Panc1 (cell line): ENCODE data around the gene ROCK2. TPM values are rescaled to one million over a fixed set of nuclear protein-coding genes. Genes with fewer than 3 reads are reported as not detected.

Experiments used
- ATAC-seq: fragments of 200-7000 bp; cut with Tn5 transposase; 2 replicates; pipeline ENCODE4 v1.9.1; 2020; ENCODE audit warnings: mild to moderate bottlenecking, moderate library complexity
- BruUV-seq: library from RNA; stranded (reverse); fragments of 400-500 nt; replicated peaks from 2 replicates; lab custom pipeline; 2021; lab: Mats Ljungman, UMichigan
- CTCF ChIA-PET: fragments of 300-600 bp; sonication (Branson Sonifier 250); formaldehyde crosslinking; loops from one replicate; lab custom pipeline; 2022; ENCODE audit warnings: antibody characterized with exemption; lab: Charles Lee
- POLR2A ChIA-PET: fragments of 300-600 bp; sonication (Branson Sonifier 250); formaldehyde crosslinking; loops from one replicate; lab custom pipeline; 2022; ENCODE audit warnings: antibody characterized with exemption; lab: Charles Lee
- DNase-seq: peaks from one replicate; pipeline ENCODE4 v3.0.0-alpha.2; 2010; ENCODE audit warnings: low read depth, low spot score
- H3K27ac ChIP-seq: 2 replicates; pipeline ENCODE4 v1.5.1; 2011; ENCODE audit warnings: mild to moderate bottlenecking, low read length, inconsistent platforms
- H3K27me3 ChIP-seq: fragments of 200-500 bp; sonication (Bioruptor generic); 2 replicates; pipeline ENCODE4 v1.6.0; 2014; ENCODE audit warnings: low read length, inconsistent platforms; ENCODE audit not compliant: control insufficient read depth, insufficient read depth
- H3K36me3 ChIP-seq: fragments of 200-500 bp; sonication (Bioruptor generic); 2 replicates; pipeline ENCODE4 v1.5.1; 2014; ENCODE audit warnings: inconsistent platforms, mild to moderate bottlenecking, low read length, moderate library complexity; ENCODE audit not compliant: control insufficient read depth, insufficient read depth
- H3K4me1 ChIP-seq: 2 replicates; pipeline ENCODE4 v1.5.1; 2011; ENCODE audit warnings: inconsistent platforms, mild to moderate bottlenecking, low read length, moderate library complexity; ENCODE audit not compliant: control insufficient read depth, insufficient read depth
- H3K4me3 ChIP-seq, 2 experiments: 2 replicates each; pipeline ENCODE4 v1.5.1; 2011 to 2012; ENCODE audit warnings: low read depth in 2 of 2, low read length in 2 of 2, mild to moderate bottlenecking in 2 of 2, inconsistent platforms in 1 of 2, moderate library complexity in 1 of 2
- H3K9me3 ChIP-seq: fragments of 200-500 bp; sonication (Bioruptor generic); 2 replicates; pipeline ENCODE4 v1.5.1; 2014; ENCODE audit warnings: low read depth, mild to moderate bottlenecking, inconsistent platforms, low read length, moderate library complexity; ENCODE audit not compliant: control insufficient read depth, insufficient read depth
- CTCF ChIP-seq: fragments of 450-650 bp; IDR thresholded peaks from 2 replicates; pipeline ENCODE4 v1.5.1; 2017; ENCODE audit warnings: mild to moderate bottlenecking
- POLR2AphosphoS5 ChIP-seq: IDR thresholded peaks from 2 replicates; pipeline ENCODE4 v1.6.1; 2012; ENCODE audit warnings: mild to moderate bottlenecking, low read depth, low read length, moderate library complexity
- REST ChIP-seq, 2 experiments: IDR thresholded peaks; 2 replicates each; pipeline ENCODE4 v1.6.1; 2011 to 2012; ENCODE audit warnings: low read depth in 2 of 2, control low read depth in 1 of 2, low read length in 1 of 2, mild to moderate bottlenecking in 1 of 2, moderate library complexity in 1 of 2; ENCODE audit not compliant: insufficient read depth in 1 of 2
- SIN3A ChIP-seq: IDR thresholded peaks from 2 replicates; pipeline ENCODE4 v1.6.1; 2012; ENCODE audit warnings: low read depth, mild to moderate bottlenecking, low read length, moderate library complexity, borderline replicate concordance; ENCODE audit not compliant: insufficient read depth
- TCF7L2 ChIP-seq: IDR thresholded peaks from 2 replicates; pipeline ENCODE4 v1.6.1; 2011; ENCODE audit warnings: mild to moderate bottlenecking, low read depth, low read length, inconsistent platforms
- in situ Hi-C: cut with HindIII; loops from 2 replicates; pipeline ENCODE4 v1.10.0; 2016; ENCODE audit warnings: low sequenced_read_pairs, low pct_unique_long_range_greater_than_20kb
- intact Hi-C: fragments of 100-400 bp; cut with micrococcal nuclease; formaldehyde crosslinking; loops from one replicate; pipeline ENCODE4 v1.10.0; 2022; ENCODE audit not compliant: unreplicated experiment
- total RNA-seq: library from RNA; stranded (reverse); gene quantifications from one replicate; pipeline ENCODE4 v1.2.1, GENCODE V29; 2021; ENCODE audit not compliant: unreplicated experiment

ROCK2 gene
- total RNA-seq, 1 experiment from 2014 or later = 47.9 TPM

- in situ Hi-C loops = no loop called here
- CTCF ChIA-PET = no interaction called here
Measured at GRCh38 chr2:11260979-11261378, 83.5 kb downstream of the ROCK2 start.

GRCh38 chr2:11257964-11258363 lies 86.5 kb downstream of the ROCK2 start:
- TF ChIP-seq CTCF (no peak), SIN3A (no peak), REST (IDR thresholded peaks at IDR 0.05; ENCODE audit: insufficient read depth in 1 of 2, low read depth in 2 of 2, low read length in 1 of 2) (no peak), POLR2AphosphoS5 (no peak), TCF7L2 (no peak)
- no peak for DNase-seq
- intact Hi-C loops = no loop called here
- Histone ChIP-seq H3K27ac (no peak overlapping the region), H3K27me3 (no peaks in the 10 kb centered on the region), H3K9me3 (no peaks in the 10 kb centered on the region), H3K4me1 (no peaks in the 10 kb centered on the region), H3K4me3 (no peak overlapping the region), H3K36me3 (no peaks in the 10 kb centered on the region; the same call in 1 of the 2 replicates)
- in situ Hi-C loops = no loop called here
- no TSS peak for BruUV-seq
- no peak for ATAC-seq
- ChIA-PET POLR2A (no interaction called here), CTCF (no interaction called here)

More at GRCh38 chr2:11260979-11261378, 83.5 kb downstream of the ROCK2 start:
- ATAC-seq (no peak), DNase-seq (no peak)
- TF ChIP-seq REST (IDR thresholded peaks at IDR 0.05; ENCODE audit: insufficient read depth in 1 of 2, low read depth in 2 of 2, low read length in 1 of 2) (no peak), CTCF (no peak), SIN3A (no peak), TCF7L2 (no peak), POLR2AphosphoS5 (no peak)
- H3K4me3 ChIP-seq = no peak overlapping the region
- intact Hi-C loops = no loop called here
- H3K36me3 ChIP-seq = no peaks in the 10 kb centered on the region; the same call in 1 of the 2 replicates
- H3K27ac ChIP-seq = no peak overlapping the region
- H3K27me3 ChIP-seq = no peaks in the 10 kb centered on the region
- H3K9me3 ChIP-seq = no peaks in the 10 kb centered on the region
- POLR2A ChIA-PET = no interaction called here
- H3K4me1 ChIP-seq = no peaks in the 10 kb centered on the region
- BruUV-seq = no TSS peak
